Erythroblast (primary cell): Measurements from ENCODE around the gene SPART.

ENCODE experiments used
- GATA1 ChIP-seq: IDR thresholded peaks from 2 replicates; pipeline ENCODE4 v1.6.1; 2011; ENCODE audit warnings: low read depth, mild to moderate bottlenecking, control low read depth, low read length, moderate library complexity
- POLR2A ChIP-seq: IDR thresholded peaks from 2 replicates; pipeline ENCODE4 v1.6.1; 2011; ENCODE audit warnings: mild to moderate bottlenecking, low read length

GRCh38 chr13:36282821-36283432 is 63.3 kb downstream of the SPART start:
- TF ChIP-seq POLR2A (no peak), GATA1 (no peak)
